AG04450 (cell line): ENCODE data around the gene EPAS1. TPM values are rescaled to one million over a fixed set of nuclear protein-coding genes. Genes with fewer than 3 reads are reported as not detected.
A peak's percentile ranks its signal among the peaks of the same experiment; 100 is the strongest.

ENCODE experiments used
- CTCF ChIA-PET: fragments of 300-600, 350-600 bp; formaldehyde crosslinking; extraction: SDS; loops from one replicate; lab custom pipeline; 2022; ENCODE audit warnings: antibody characterized with exemption, inconsistent platforms; lab: Charles Lee
- POLR2A ChIA-PET: fragments of 350-600 bp; formaldehyde crosslinking; extraction: SDS; loops from one replicate; lab custom pipeline; 2021; ENCODE audit warnings: antibody characterized with exemption, inconsistent platforms; lab: Yijun Ruan, JAX
- DNase-seq: peaks from one replicate; pipeline ENCODE4 v3.0.0-alpha.2; 2011; ENCODE audit warnings: low read depth, low spot score
- H3K27ac ChIP-seq: one replicate; pipeline ENCODE4 v1.5.1; 2012; ENCODE audit warnings: low read depth, low read length, control low read depth
- H3K27me3 ChIP-seq: one replicate; pipeline ENCODE4 v1.6.0; 2012; ENCODE audit warnings: low read length; ENCODE audit not compliant: control insufficient read depth, insufficient read depth
- H3K4me3 ChIP-seq: 2 replicates; pipeline ENCODE4 v1.5.1; 2011; ENCODE audit warnings: mild to moderate bottlenecking, low read depth, low read length, control low read depth
- H3K9me3 ChIP-seq: 2 replicates; pipeline ENCODE4 v1.5.1; 2012; ENCODE audit warnings: low read length; ENCODE audit not compliant: control insufficient read depth, insufficient read depth
- CTCF ChIP-seq: IDR thresholded peaks from 2 replicates; pipeline ENCODE4 v1.5.1; 2011; ENCODE audit warnings: low read depth, low read length, control low read depth, inconsistent platforms
- polyA plus RNA-seq: library from polyadenylated mRNA; depleted of rRNA; stranded (reverse); fragments of >200 nt; gene quantifications from 2 replicates; pipeline ENCODE4 v1.2.3, GENCODE V29; 2011

Gene EPAS1
- polyA plus RNA-seq, 1 experiment, result 506 TPM

GRCh38 chr2:46298522-46299353 is 1.5 kb downstream of the EPAS1 start:
- Histone ChIP-seq H3K4me3 (peak overlapping the region; percentile 97), H3K27me3 (no peaks in the 10 kb centered on the region), H3K9me3 (peaks cover 11% of the 10 kb centered on the region; the same call in 1 of the 2 replicates), H3K27ac (peak overlapping the region; percentile 73)
- peak; percentile 32 for TF ChIP-seq CTCF
- no peak for DNase-seq
- ChIA-PET CTCF (interaction anchor here (0.6 to 1.2 kb wide), 3 partner anchors 67 to 794 kb away, joined by 3 to 6 read pairs (median 4); no protein-coding TSS in a partner anchor), POLR2A (interaction anchor here (0.7 to 1.8 kb wide), 3 partner anchors 27 to 270 kb away, joined by 7 to 8 read pairs (median 8); no protein-coding TSS in a partner anchor)

- Histone ChIP-seq H3K27ac (peak overlapping the region; percentile 73), H3K27me3 (no peaks in the 10 kb centered on the region), H3K9me3 (peaks cover 11% of the 10 kb centered on the region), H3K4me3 (peak overlapping the region; percentile 97)
- ChIA-PET POLR2A (interaction anchor here (0.7 to 0.8 kb wide), 2 partner anchors 151 to 236 kb away, joined by 8 to 12 read pairs; no protein-coding TSS in a partner anchor), CTCF (interaction anchor here (0.6 to 1.2 kb wide), 3 partner anchors 67 to 795 kb away, joined by 3 to 6 read pairs (median 4); no protein-coding TSS in a partner anchor)
- DNase-seq, result no peak
- no peak for TF ChIP-seq CTCF
These were observed 2.4 kb downstream of the EPAS1 start for GRCh38 chr2:46299365-46300263.

- H3K27me3 ChIP-seq, result no peaks in the 10 kb centered on the region
- H3K27ac ChIP-seq, result no peak overlapping the region
- TF ChIP-seq CTCF, result no peak
- peak overlapping the region; percentile 97 for H3K4me3 ChIP-seq
- H3K9me3 ChIP-seq, result peaks cover 11% of the 10 kb centered on the region
- no peak for DNase-seq
- POLR2A ChIA-PET, result interaction anchor here (0.8 kb wide), 1 partner anchor 237 kb away, joined by 12 read pairs; no protein-coding TSS in a partner anchor
- CTCF ChIA-PET, result interaction anchor here (1.2 kb wide), 1 partner anchor 66 kb away, joined by 3 read pairs; no protein-coding TSS in a partner anchor
These were observed 3.2 kb downstream of the EPAS1 start for GRCh38 chr2:46300406-46300832.

GRCh38 chr2:46302005-46302695 is 4.9 kb downstream of the EPAS1 start:
- DNase-seq, result no peak
- Histone ChIP-seq H3K27ac (no peak overlapping the region), H3K27me3 (no peaks in the 10 kb centered on the region), H3K9me3 (peaks cover 11% of the 10 kb centered on the region), H3K4me3 (no peak overlapping the region)
- ChIA-PET CTCF (interaction anchor here (0.5 to 1.9 kb wide), 8 partner anchors 25 to 322 kb away, joined by 3 to 11 read pairs (median 4); no protein-coding TSS in a partner anchor), POLR2A (no interaction called here)
- TF ChIP-seq CTCF, result no peak
